WTC11 (cell line): Measurements from ENCODE around the gene BACH2. TPM values are rescaled to one million over a fixed set of nuclear protein-coding genes. Genes with fewer than 3 reads are reported as not detected.

Experiments
- ATAC-seq: fragments of 200-7000 bp; cut with Tn5 transposase; 2 replicates; pipeline ENCODE4 v1.10.0; 2021; ENCODE audit warnings: mild to moderate bottlenecking, moderate library complexity
- CTCF ChIA-PET: fragments of 300-600 bp; sonication (Branson Sonifier 250); formaldehyde crosslinking; loops from one replicate; lab custom pipeline; 2021; ENCODE audit warnings: antibody characterized with exemption; lab: Charles Lee
- POLR2A ChIA-PET: fragments of 350-600 bp; sonication (Branson Sonifier 250); formaldehyde crosslinking; loops from one replicate; lab custom pipeline; 2021; ENCODE audit warnings: antibody characterized with exemption; lab: Charles Lee
- DNase-seq: peaks from one replicate; pipeline ENCODE4 v3.0.0; 2021; ENCODE audit warnings: low spot score
- H3K27ac Mint-ChIP-seq: 2 replicates; pipeline ENCODE4 v1.8.0; 2021; ENCODE audit warnings: mixed read lengths
- H3K27me3 Mint-ChIP-seq: 2 replicates; pipeline ENCODE4 v1.8.0; 2021; ENCODE audit warnings: low read depth, mild to moderate bottlenecking, moderate library complexity, mixed read lengths
- H3K36me3 Mint-ChIP-seq: 2 replicates; pipeline ENCODE4 v1.8.0; 2021; ENCODE audit warnings: mixed read lengths
- H3K4me1 Mint-ChIP-seq: 2 replicates; pipeline ENCODE4 v1.8.0; 2022; ENCODE audit warnings: mixed read lengths
- H3K4me3 Mint-ChIP-seq: 2 replicates; pipeline ENCODE4 v1.8.0; 2021; ENCODE audit warnings: mild to moderate bottlenecking, moderate library complexity, mixed read lengths
- H3K9me3 Mint-ChIP-seq: 2 replicates; pipeline ENCODE4 v1.8.0; 2021; ENCODE audit warnings: mixed read lengths
- ATF6 ChIP-seq: sonication (generic); formaldehyde crosslinking; IDR thresholded peaks from 2 replicates; pipeline ENCODE4 v1.8.1; 2023; ENCODE audit warnings: mild to moderate bottlenecking, missing genetic modification reagents
- CREB1 ChIP-seq: sonication (generic); formaldehyde crosslinking; IDR thresholded peaks from 2 replicates; pipeline ENCODE4 v1.8.0; 2023; ENCODE audit warnings: mild to moderate bottlenecking, missing genetic modification reagents
- E2F5 ChIP-seq: sonication (generic); formaldehyde crosslinking; IDR thresholded peaks from 2 replicates; pipeline ENCODE4 v1.8.1; 2022; ENCODE audit warnings: mild to moderate bottlenecking, moderate library complexity, missing genetic modification reagents
- ELF4 ChIP-seq: sonication (generic); formaldehyde crosslinking; IDR thresholded peaks from 2 replicates; pipeline ENCODE4 v1.8.1; 2022; ENCODE audit warnings: low read depth, mild to moderate bottlenecking, moderate library complexity, missing genetic modification reagents
- ETV6 ChIP-seq: sonication (generic); formaldehyde crosslinking; IDR thresholded peaks from 2 replicates; pipeline ENCODE4 v1.8.1; 2022; ENCODE audit warnings: mild to moderate bottlenecking, missing genetic modification reagents
- FOXP4 ChIP-seq: sonication (generic); formaldehyde crosslinking; IDR thresholded peaks from 2 replicates; pipeline ENCODE4 v1.8.0; 2022; ENCODE audit warnings: mild to moderate bottlenecking, missing genetic modification reagents
- GABPB1 ChIP-seq: sonication (generic); formaldehyde crosslinking; IDR thresholded peaks from 2 replicates; pipeline ENCODE4 v1.8.1; 2023; ENCODE audit warnings: mild to moderate bottlenecking, missing genetic modification reagents
- HMGXB4 ChIP-seq: sonication (generic); formaldehyde crosslinking; IDR thresholded peaks from 2 replicates; pipeline ENCODE4 v1.8.1; 2023; ENCODE audit warnings: mild to moderate bottlenecking, moderate library complexity, missing genetic modification reagents
- JAZF1 ChIP-seq: fragments of 250-450 bp; sonication (Bioruptor Pico); IDR thresholded peaks from 2 replicates; pipeline ENCODE4 v1.9.0; 2021; ENCODE audit warnings: moderate library complexity, mild to moderate bottlenecking, inconsistent platforms
- KAT7 ChIP-seq: sonication (generic); formaldehyde crosslinking; IDR thresholded peaks from 2 replicates; pipeline ENCODE4 v1.8.1; 2023; ENCODE audit warnings: missing genetic modification reagents, mild to moderate bottlenecking, borderline replicate concordance
- NFE2L1 ChIP-seq: sonication (generic); formaldehyde crosslinking; IDR thresholded peaks from 2 replicates; pipeline ENCODE4 v1.8.1; 2023; ENCODE audit warnings: missing genetic modification reagents
- OVOL2 ChIP-seq: fragments of 250-450 bp; sonication (Bioruptor Pico); IDR thresholded peaks from 2 replicates; pipeline ENCODE4 v1.9.0; 2021; ENCODE audit warnings: mild to moderate bottlenecking, borderline replicate concordance
- SP1 ChIP-seq: sonication (generic); formaldehyde crosslinking; conservative IDR thresholded peaks from 2 replicates; pipeline ENCODE4 v1.8.1; 2022; ENCODE audit warnings: missing genetic modification reagents
- TEAD4 ChIP-seq: sonication (generic); formaldehyde crosslinking; IDR thresholded peaks from 2 replicates; pipeline ENCODE4 v1.8.0; 2022; ENCODE audit warnings: mild to moderate bottlenecking, missing genetic modification reagents
- TP53 ChIP-seq: sonication (generic); formaldehyde crosslinking; IDR thresholded peaks from 2 replicates; pipeline ENCODE4 v1.8.1; 2023; ENCODE audit warnings: mild to moderate bottlenecking, missing genetic modification reagents
- USF1 ChIP-seq: sonication (generic); formaldehyde crosslinking; IDR thresholded peaks from 2 replicates; pipeline ENCODE4 v1.8.0; 2022; ENCODE audit warnings: mild to moderate bottlenecking, missing genetic modification reagents
- USF2 ChIP-seq: sonication (generic); formaldehyde crosslinking; IDR thresholded peaks from 2 replicates; pipeline ENCODE4 v1.8.1; 2023; ENCODE audit warnings: mild to moderate bottlenecking, missing genetic modification reagents, moderate library complexity
- ZBTB21 ChIP-seq: sonication (generic); formaldehyde crosslinking; IDR thresholded peaks from 2 replicates; pipeline ENCODE4 v1.8.1; 2023; ENCODE audit warnings: mild to moderate bottlenecking, missing genetic modification reagents, borderline replicate concordance
- ZMAT4 ChIP-seq: fragments of 250-450 bp; sonication (Bioruptor Pico); IDR thresholded peaks from 2 replicates; pipeline ENCODE4 v1.9.0; 2021; ENCODE audit warnings: mild to moderate bottlenecking
- ZNF219 ChIP-seq: sonication (generic); formaldehyde crosslinking; IDR thresholded peaks from 2 replicates; pipeline ENCODE4 v1.8.0; 2023; ENCODE audit warnings: missing genetic modification reagents, mild to moderate bottlenecking, borderline replicate concordance
- ZNF232 ChIP-seq: sonication (generic); formaldehyde crosslinking; IDR thresholded peaks from 2 replicates; pipeline ENCODE4 v1.8.0; 2022; ENCODE audit warnings: mild to moderate bottlenecking, missing genetic modification reagents
- ZNF423 ChIP-seq: fragments of 250-450 bp; sonication (Bioruptor Pico); IDR thresholded peaks from 2 replicates; pipeline ENCODE4 v2.1.2; 2022; ENCODE audit warnings: mild to moderate bottlenecking, moderate library complexity
- ZNF512 ChIP-seq: sonication (generic); formaldehyde crosslinking; IDR thresholded peaks from 2 replicates; pipeline ENCODE4 v1.8.1; 2022; ENCODE audit warnings: missing genetic modification reagents, borderline replicate concordance
- ZSCAN18 ChIP-seq: fragments of 250-450 bp; sonication (Bioruptor Pico); IDR thresholded peaks from 2 replicates; pipeline ENCODE4 v2.1.2; 2022; ENCODE audit warnings: mild to moderate bottlenecking, moderate library complexity
- total RNA-seq: library from RNA; stranded (reverse); gene quantifications from 3 replicates; pipeline ENCODE4 v1.2.3, GENCODE V29; 2021

BACH2 gene
- total RNA-seq, 1 experiment from 2014 or later = 5.9 TPM

GRCh38 chr6:90297115-90297866 lies 648 bp upstream of the BACH2 start:
- Mint-ChIP-seq H3K4me1 (peaks cover 36% of the 10 kb centered on the region), H3K27ac (no peak overlapping the region), H3K27me3 (peaks cover 49% of the 10 kb centered on the region), H3K4me3 (peak overlapping the region; percentile 68), H3K9me3 (no peaks in the 10 kb centered on the region), H3K36me3 (no peaks in the 10 kb centered on the region)
- CTCF ChIA-PET = interaction anchor here (1.0 to 4.3 kb wide), 7 partner anchors 10 to 357 kb away, joined by 3 to 25 read pairs (median 11); no protein-coding TSS in a partner anchor
- POLR2A ChIA-PET = interaction anchor here (0.6 kb wide), 1 partner anchor 63 kb away, joined by 3 read pairs; no protein-coding TSS in a partner anchor
- ATAC-seq = no peak; the same call in 1 of the 2 replicates
- DNase-seq = no peak
- TF ChIP-seq ATF6 (CRISPR knock-in tag) (no peak), FOXP4 (CRISPR knock-in tag) (0 out of 2 replicates have a peak, but pooled peaks have one; percentile 5), ETV6 (CRISPR knock-in tag) (no peak), HMGXB4 (CRISPR knock-in tag) (no peak), ZMAT4 (CRISPR knock-in tag) (no peak), OVOL2 (CRISPR knock-in tag) (no peak), USF2 (CRISPR knock-in tag) (0 out of 2 replicates have a peak, but pooled peaks have one; percentile 8), KAT7 (CRISPR knock-in tag) (no peak), TP53 (CRISPR knock-in tag) (0 out of 2 replicates have a peak, but pooled peaks have one; percentile 68), ZBTB21 (CRISPR knock-in tag) (peak; percentile 71; the same call in 1 of the 2 replicates), ELF4 (no peak), NFE2L1 (CRISPR knock-in tag) (no peak), ZNF423 (CRISPR knock-in tag) (no peak), USF1 (CRISPR knock-in tag) (no peak), TEAD4 (CRISPR knock-in tag) (no peak), SP1 (CRISPR knock-in tag) (no peak), JAZF1 (CRISPR knock-in tag) (no peak), CREB1 (no peak), ZSCAN18 (CRISPR knock-in tag) (no peak), ZNF219 (CRISPR knock-in tag) (no peak), ZNF232 (CRISPR knock-in tag) (no peak), E2F5 (CRISPR knock-in tag) (0 out of 2 replicates have a peak, but pooled peaks have one; percentile 7), GABPB1 (no peak), ZNF512 (no peak)
